HG03558 (cell line): ENCODE measurements around the gene ZNF668.
"Not testable (repeated sequence)": the region's sequence is repeated elsewhere in the genome, so short reads cannot be mapped to it uniquely, and the experiment has no call there.

Experiments used
- ATAC-seq: cut with Tn5 transposase; IDR thresholded peaks from one replicate; pipeline ENCODE4 v1.9.1; 2021; ENCODE audit warnings: moderate number of reproducible peaks; ENCODE audit not compliant: unreplicated experiment; ENCODE audit errors: extremely low read depth

Gene ZNF668

GRCh38 chr16:31105677-31106213 lies 31.7 kb upstream of the ZNF668 start:
- ATAC-seq, result no peak

GRCh38 chr16:31100876-31101641 lies 27.0 kb upstream of the ZNF668 start:
- ATAC-seq, result not testable (repeated sequence)

GRCh38 chr16:31099860-31100638 lies 26.0 kb upstream of the ZNF668 start:
- no peak for ATAC-seq

- ATAC-seq, result peak; percentile 80
Measured at GRCh38 chr16:31094424-31095120, 20.5 kb upstream of the ZNF668 start, which contains the start of gene VKORC1. Gene VKORC1 (minus strand): TSS chr16:31094797. CDS start chr16:31094729, 68 bp downstream.

GRCh38 chr16:31094088-31094423 lies 20.0 kb upstream of the ZNF668 start:
- ATAC-seq, result no peak

GRCh38 chr16:31093132-31093703 lies 19.2 kb upstream of the ZNF668 start:
- no peak for ATAC-seq

- no peak for ATAC-seq
Measured at GRCh38 chr16:31092330-31092729, 18.3 kb upstream of the ZNF668 start.

GRCh38 chr16:31090540-31090939 lies 16.5 kb upstream of the ZNF668 start:
- ATAC-seq, result no peak

GRCh38 chr16:31089199-31089598 lies 15.2 kb upstream of the ZNF668 start:
- ATAC-seq, result no peak

- ATAC-seq, result no peak
Measured at GRCh38 chr16:31088459-31089183, 14.6 kb upstream of the ZNF668 start, which contains the start of gene PRSS53. Gene PRSS53 (minus strand): TSS chr16:31088943. CDS start chr16:31088809, 134 bp downstream.

- ATAC-seq, result no peak
Measured at GRCh38 chr16:31087971-31088370, 13.9 kb upstream of the ZNF668 start.

- ATAC-seq, result no peak
Measured at GRCh38 chr16:31087481-31087880, 13.4 kb upstream of the ZNF668 start.

GRCh38 chr16:31086629-31086906 lies 12.5 kb upstream of the ZNF668 start:
- no peak for ATAC-seq

GRCh38 chr16:31085873-31086628 lies 12.0 kb upstream of the ZNF668 start:
- no peak for ATAC-seq

- no peak for ATAC-seq
Measured at GRCh38 chr16:31085411-31085810, 11.4 kb upstream of the ZNF668 start.

GRCh38 chr16:31084584-31085302 lies 10.7 kb upstream of the ZNF668 start:
- no peak for ATAC-seq

- ATAC-seq, result no peak
Measured at GRCh38 chr16:31083981-31084380, 9.9 kb upstream of the ZNF668 start.

GRCh38 chr16:31083556-31083955 lies 9.5 kb upstream of the ZNF668 start:
- ATAC-seq, result no peak

GRCh38 chr16:31083081-31083480 lies 9.0 kb upstream of the ZNF668 start:
- no peak for ATAC-seq
